Epithelial cell of proximal tubule (primary cell): Measurements from ENCODE around the gene CCDC134. TPM values are rescaled to one million over a fixed set of nuclear protein-coding genes. Genes with fewer than 3 reads are reported as not detected.

ENCODE experiments used
- DNase-seq: peaks from one replicate; pipeline ENCODE4 v3.0.0-alpha.2; 2011; ENCODE audit warnings: low read depth
- H3K4me3 ChIP-seq: 2 replicates; pipeline ENCODE4 v1.5.1; 2011; ENCODE audit warnings: low read depth, mild to moderate bottlenecking, low read length
- CTCF ChIP-seq: conservative IDR thresholded peaks from 2 replicates; pipeline ENCODE4 v1.5.1; 2012; ENCODE audit warnings: low read depth, mild to moderate bottlenecking, low read length
- total RNA-seq: library from RNA; depleted of rRNA; stranded (reverse); fragments of >200 nt; gene quantifications from 2 replicates; pipeline ENCODE4 v1.2.3, GENCODE V29; 2015

Gene CCDC134
- total RNA-seq, 1 donor from 2014 or later = 17.8 TPM

GRCh38 chr22:41821471-41822316 lies 21.2 kb downstream of the CCDC134 start:
- H3K4me3 ChIP-seq = no peak overlapping the region
- DNase-seq = no peak
- TF ChIP-seq CTCF = no peak

GRCh38 chr22:41822317-41823057 lies 22.0 kb downstream of the CCDC134 start:
- no peak overlapping the region for H3K4me3 ChIP-seq
- peak; percentile 64 for DNase-seq
- peak; percentile 66 for TF ChIP-seq CTCF

GRCh38 chr22:41823797-41824196 lies 23.3 kb downstream of the CCDC134 start:
- DNase-seq = no peak
- no peak overlapping the region for H3K4me3 ChIP-seq
- TF ChIP-seq CTCF = no peak

- no peak for TF ChIP-seq CTCF
- DNase-seq = no peak
- H3K4me3 ChIP-seq = no peak overlapping the region
These were observed 24.9 kb downstream of the CCDC134 start for GRCh38 chr22:41825376-41825775.

GRCh38 chr22:41826021-41826420 lies 25.5 kb downstream of the CCDC134 start:
- TF ChIP-seq CTCF = no peak
- no peak overlapping the region for H3K4me3 ChIP-seq
- no peak for DNase-seq

- no peak for DNase-seq
- no peak for TF ChIP-seq CTCF
- no peak overlapping the region for H3K4me3 ChIP-seq
These were observed 26.2 kb downstream of the CCDC134 start for GRCh38 chr22:41826430-41827383.
